ENCODE data around the gene SLC2A4RG. TPM values are rescaled to one million over a fixed set of nuclear protein-coding genes. Genes with fewer than 3 reads are reported as not detected.

SLC2A4RG gene
- total and polyA plus RNA-seq, 2 donors (not counting 3 experiments of a cell fraction or from before 2014, with no cell fraction given): 41.7 to 69.4 TPM

GRCh38 chr20:63746751-63747315, 7.3 kb downstream of the SLC2A4RG start:
- Histone ChIP-seq H4K20me1 (replicated peaks; ENCODE audit: control insufficient read depth, extremely low read depth, insufficient read depth, low read length) (no peaks in the 10 kb centered on the region), H2AFZ (ENCODE audit: low read depth, low read length) (no peak overlapping the region), H3K9me1 (replicated peaks; ENCODE audit: control insufficient read depth, extremely low read depth, insufficient read depth, low read length) (no peaks in the 10 kb centered on the region), H3K36me3 (ENCODE audit: control insufficient read depth in 2 of 2, extremely low read depth in 1 of 2, insufficient read depth in 2 of 2, low read length in 2 of 2) (peaks cover 0 to 16% of the 10 kb centered on the region in 2 experiments), H3K9me3 (replicated peaks; ENCODE audit: control insufficient read depth, insufficient read depth, low read length) (no peaks in the 10 kb centered on the region), H3K4me3 (replicated peaks in 1 of 3; ENCODE audit: insufficient read depth in 1 of 3, low read depth in 1 of 3, low read length in 3 of 3) (no peak overlapping the region), H3K4me2 (ENCODE audit: insufficient read depth, low read length) (no peak overlapping the region), H3K79me2 (ENCODE audit: control insufficient read depth, insufficient read depth, low read length) (no peaks in the 10 kb centered on the region), H3K4me1 (ENCODE audit: control insufficient read depth, extremely low read depth, insufficient read depth, low read length) (no peaks in the 10 kb centered on the region), H3K27me3 (ENCODE audit: control insufficient read depth in 2 of 2, insufficient read depth in 2 of 2, low read length in 2 of 2) (no peaks in the 10 kb centered on the region), H3K9ac (replicated peaks; ENCODE audit: extremely low read depth, insufficient read depth, low read length) (no peak overlapping the region), H3K27ac (ENCODE audit: insufficient read depth, low read depth, low read length) (no peak overlapping the region)
- no TSS peak for BruUV-seq (replicated peaks)
- ChIA-PET CTCF (no interaction called here), POLR2A (no interaction called here)
- intact Hi-C loops (cut with micrococcal nuclease): no loop called here
- TF ChIP-seq CTCF (IDR thresholded peaks at IDR 0.05; ENCODE audit: extremely low read depth in 1 of 2, insufficient read depth in 1 of 2, low read depth in 1 of 2, low read length in 2 of 2) (no peak), GATA2 (IDR thresholded peaks at IDR 0.05; ENCODE audit: insufficient read depth, insufficient read length, low read depth, low read length) (no peak), MYC (IDR thresholded peaks at IDR 0.05; ENCODE audit: low read depth, low read length) (no peak), EZH2 (IDR thresholded peaks at IDR 0.05; ENCODE audit: borderline replicate concordance, low read depth, low read length, severe bottlenecking) (no peak), FOS (IDR thresholded peaks at IDR 0.05; ENCODE audit: borderline replicate concordance, insufficient read depth, low read length) (no peak), JUN (IDR thresholded peaks at IDR 0.05; ENCODE audit: borderline replicate concordance, insufficient read depth, insufficient read length, low read depth) (no peak), MAX (IDR thresholded peaks at IDR 0.05; ENCODE audit: insufficient read depth, insufficient read length) (no peak), POLR2AphosphoS5 (IDR thresholded peaks at IDR 0.05; ENCODE audit: insufficient read depth, low read depth, low read length) (no peak), POLR2A (IDR thresholded peaks at IDR 0.05; ENCODE audit: low read depth, low read length) (no peak)
- FAIRE-seq (no peak), DNase-seq (ENCODE audit: low read depth, low spot score) (no peak)
- dilution Hi-C loops (cut with MboI; ENCODE audit: extremely low pct_ligation_motif_present, low sequenced_read_pairs): no loop called here
